SK-N-SH treated with all-trans-retinoic acid at 6 μM for 48 hours (cell line): ENCODE data around the gene PRRG4.

Experiments used
- CREB5 ChIP-seq: fragments of 250-450 bp; sonication (Bioruptor Pico); IDR thresholded peaks from 2 replicates; pipeline ENCODE4 v1.5.1; 2020; ENCODE audit warnings: low read depth, mild to moderate bottlenecking, moderate library complexity
- ISL1 ChIP-seq: fragments of 250-450 bp; sonication (Bioruptor Pico); IDR thresholded peaks from 2 replicates; pipeline ENCODE4 v2.1.2; 2022; ENCODE audit warnings: mild to moderate bottlenecking, moderate library complexity
- PATZ1 ChIP-seq: fragments of 250-450 bp; sonication (Bioruptor Pico); IDR thresholded peaks from 2 replicates; pipeline ENCODE4 v1.8.0; 2020; ENCODE audit warnings: mild to moderate bottlenecking, moderate library complexity, borderline replicate concordance
- POU6F1 ChIP-seq: fragments of 250-450 bp; sonication (Bioruptor Pico); IDR thresholded peaks from 2 replicates; pipeline ENCODE4 v1.8.0; 2021; ENCODE audit warnings: low read depth, mild to moderate bottlenecking, moderate library complexity, borderline replicate concordance
- PPARA ChIP-seq: fragments of 250-450 bp; sonication (Bioruptor Pico); IDR thresholded peaks from 2 replicates; pipeline ENCODE4 v1.5.0; 2020; ENCODE audit warnings: mild to moderate bottlenecking, borderline replicate concordance
- SNAI2 ChIP-seq: fragments of 250-450 bp; sonication (Bioruptor Pico); IDR thresholded peaks from 2 replicates; pipeline ENCODE4 v1.5.0; 2020; ENCODE audit warnings: mild to moderate bottlenecking, moderate library complexity
- TCF4 ChIP-seq: fragments of 250-450 bp; sonication (Bioruptor Pico); IDR thresholded peaks from 2 replicates; pipeline ENCODE4 v1.8.0; 2021; ENCODE audit warnings: mild to moderate bottlenecking, moderate library complexity, borderline replicate concordance
- ZC3H10 ChIP-seq: fragments of 250-450 bp; sonication (Bioruptor Pico); IDR thresholded peaks from 2 replicates; pipeline ENCODE4 v1.5.1; 2021; ENCODE audit warnings: mild to moderate bottlenecking, moderate library complexity
- ZFP3 ChIP-seq: fragments of 250-450 bp; sonication (Bioruptor Pico); IDR thresholded peaks from 2 replicates; pipeline ENCODE4 v1.5.0; 2020; ENCODE audit warnings: mild to moderate bottlenecking, moderate library complexity
- ZFP30 ChIP-seq: fragments of 450-650 bp; formaldehyde crosslinking; IDR thresholded peaks from 2 replicates; pipeline ENCODE4 v1.5.0; 2022; ENCODE audit warnings: mild to moderate bottlenecking, moderate library complexity
- ZNF565 ChIP-seq: fragments of 450-650 bp; formaldehyde crosslinking; conservative IDR thresholded peaks from 2 replicates; pipeline ENCODE4 v1.5.0; 2020; ENCODE audit warnings: low read depth, mild to moderate bottlenecking, moderate library complexity
- ZNF70 ChIP-seq: fragments of 450-650 bp; formaldehyde crosslinking; IDR thresholded peaks from 2 replicates; pipeline ENCODE4 v1.5.0; 2020; ENCODE audit warnings: mild to moderate bottlenecking, moderate library complexity

DNA sequence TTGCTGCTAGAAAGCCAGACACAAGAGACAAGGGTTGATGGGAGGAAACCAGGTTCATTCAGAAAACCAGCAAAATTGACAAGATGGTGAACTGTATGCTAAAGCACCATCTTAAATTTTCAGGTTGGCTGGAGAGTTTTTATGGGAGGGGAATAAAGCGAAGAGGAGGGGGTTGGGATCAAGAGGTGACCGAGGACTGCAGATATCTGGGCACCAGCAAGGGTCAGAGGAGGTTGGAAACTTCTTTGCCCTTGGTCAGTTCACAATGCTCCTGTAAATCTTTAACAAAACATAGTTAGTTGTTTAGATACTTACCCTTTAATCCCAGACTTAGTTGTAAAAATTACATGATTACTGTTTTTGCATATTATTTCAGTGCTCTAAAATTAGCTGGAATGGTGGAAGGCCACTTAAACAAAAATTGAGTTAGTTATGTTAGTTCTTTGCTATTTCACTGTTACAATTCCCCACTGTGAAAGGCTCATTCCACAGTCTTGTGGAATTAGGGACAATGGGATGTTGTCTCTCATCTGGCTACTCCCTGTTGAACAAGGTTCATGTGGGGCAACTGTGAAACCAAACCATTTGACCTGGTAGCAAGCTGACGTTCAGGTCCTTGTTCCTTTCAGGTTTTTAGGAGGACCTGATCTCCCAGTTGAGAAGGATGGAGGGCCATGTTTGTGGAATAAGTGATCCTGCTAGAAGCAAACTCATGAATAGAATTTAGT, 32.3 kb downstream of the PRRG4 start:
- TF ChIP-seq ZNF565 (CRISPR knock-in tag) (no peak), ZFP30 (CRISPR knock-in tag) (no peak), ZNF70 (CRISPR knock-in tag) (no peak), SNAI2 (CRISPR knock-in tag) (no peak), CREB5 (CRISPR knock-in tag) (no peak), ZFP3 (no peak), POU6F1 (CRISPR knock-in tag) (no peak), ISL1 (CRISPR knock-in tag) (no peak), PATZ1 (no peak), PPARA (CRISPR knock-in tag) (no peak), TCF4 (CRISPR knock-in tag) (no peak), ZC3H10 (CRISPR knock-in tag) (no peak)
